ENCODE results near the gene FOXO3. TPM values are rescaled to one million over a fixed set of nuclear protein-coding genes. Genes with fewer than 3 reads are reported as not detected.

FOXO3 gene
- total RNA-seq, 1 donor from 2014 or later, result 37.3 TPM

GRCh38 chr6:108521616-108522107 is 39.1 kb upstream of the FOXO3 start:
- no peaks in the 10 kb centered on the region for H3K27me3 ChIP-seq (ENCODE audit: insufficient read depth, low read length)
- H3K9me3 ChIP-seq (ENCODE audit: insufficient read depth, low read depth, low read length), result no peaks in the 10 kb centered on the region
- DNase-seq (ENCODE audit: low read depth) (no peak), FAIRE-seq (no peak)
- Mint-ChIP-seq H3K27ac (ENCODE audit: unreplicated experiment) (no peak overlapping the region), H3K9me3 (ENCODE audit: unreplicated experiment) (no peaks in the 10 kb centered on the region), H3K36me3 (ENCODE audit: low read depth, unreplicated experiment) (no peaks in the 10 kb centered on the region), H3K4me3 (ENCODE audit: unreplicated experiment) (no peak overlapping the region), H3K27me3 (ENCODE audit: low read depth, unreplicated experiment) (peaks cover 1% of the 10 kb centered on the region), H3K4me1 (ENCODE audit: low read depth, unreplicated experiment) (peaks cover 8% of the 10 kb centered on the region)
- no peak overlapping the region for H3K27ac ChIP-seq (ENCODE audit: low read depth, low read length)
- H3K4me3 ChIP-seq (ENCODE audit: insufficient read depth, low read depth, low read length), result no peak overlapping the region
- H3K4me2 ChIP-seq (ENCODE audit: low read length), result no peak overlapping the region
- no peaks in the 10 kb centered on the region for H3K4me1 ChIP-seq (ENCODE audit: insufficient read depth, low read length)
- H4K20me1 ChIP-seq (ENCODE audit: insufficient read depth, low read length), result no peaks in the 10 kb centered on the region
- H2AFZ ChIP-seq (ENCODE audit: low read depth, low read length), result no peak overlapping the region
- TF ChIP-seq EZH2 (IDR thresholded peaks at IDR 0.05; ENCODE audit: insufficient read depth, low read length) (no peak), CTCF (IDR thresholded peaks at IDR 0.05; ENCODE audit: insufficient read depth, low read depth, low read length) (no peak)
- H3K36me3 ChIP-seq (ENCODE audit: insufficient read depth, low read length), result no peaks in the 10 kb centered on the region
- H3K9ac ChIP-seq (ENCODE audit: low read length), result no peak overlapping the region
- H3K79me2 ChIP-seq (ENCODE audit: insufficient read depth, low read length), result no peaks in the 10 kb centered on the region

GRCh38 chr6:108523697-108524096 is 37.0 kb upstream of the FOXO3 start:
- no peak for FAIRE-seq
- no peak overlapping the region for H3K27ac Mint-ChIP-seq (ENCODE audit: unreplicated experiment)
- no peak overlapping the region for H2AFZ ChIP-seq (ENCODE audit: low read depth, low read length)

More at GRCh38 chr6:108523697-108524096, 37.0 kb upstream of the FOXO3 start:
- no peak overlapping the region for H3K4me2 ChIP-seq (ENCODE audit: low read length)
- H3K4me1 ChIP-seq (ENCODE audit: insufficient read depth, low read length), result no peaks in the 10 kb centered on the region
- no peak overlapping the region for H3K4me3 ChIP-seq (ENCODE audit: insufficient read depth, low read depth, low read length)
- H3K36me3 ChIP-seq (ENCODE audit: insufficient read depth, low read length), result no peaks in the 10 kb centered on the region
- no peaks in the 10 kb centered on the region for H4K20me1 ChIP-seq (ENCODE audit: insufficient read depth, low read length)
- no peaks in the 10 kb centered on the region for H3K27me3 ChIP-seq (ENCODE audit: insufficient read depth, low read length)
- H3K9ac ChIP-seq (ENCODE audit: low read length), result no peak overlapping the region
- no peaks in the 10 kb centered on the region for H3K79me2 ChIP-seq (ENCODE audit: insufficient read depth, low read length)
- Mint-ChIP-seq H3K36me3 (ENCODE audit: low read depth, unreplicated experiment) (no peaks in the 10 kb centered on the region), H3K4me3 (ENCODE audit: unreplicated experiment) (no peak overlapping the region), H3K9me3 (ENCODE audit: unreplicated experiment) (no peaks in the 10 kb centered on the region), H3K4me1 (ENCODE audit: low read depth, unreplicated experiment) (peaks cover 8% of the 10 kb centered on the region), H3K27me3 (ENCODE audit: low read depth, unreplicated experiment) (peaks cover 1% of the 10 kb centered on the region)
- H3K9me3 ChIP-seq (ENCODE audit: insufficient read depth, low read depth, low read length), result no peaks in the 10 kb centered on the region
- H3K27ac ChIP-seq (ENCODE audit: low read depth, low read length), result no peak overlapping the region
- TF ChIP-seq EZH2 (IDR thresholded peaks at IDR 0.05; ENCODE audit: insufficient read depth, low read length), result no peak
- TF ChIP-seq CTCF (IDR thresholded peaks at IDR 0.05; ENCODE audit: insufficient read depth, low read depth, low read length), result no peak
- no peak for DNase-seq (ENCODE audit: low read depth)
